Astrocyte of the cerebellum (primary cell): ENCODE measurements around the gene PIM1.
"Not testable (repeated sequence)": the region's sequence is repeated elsewhere in the genome, so short reads cannot be mapped to it uniquely, and the experiment has no call there.

ENCODE experiments used
- DNase-seq: peaks from one replicate; pipeline ENCODE4 v3.0.0-alpha.2; 2011; ENCODE audit warnings: low read depth
- H3K4me3 ChIP-seq: 2 replicates; pipeline ENCODE4 v1.5.1; 2011; ENCODE audit warnings: mild to moderate bottlenecking, low read depth, low read length, moderate library complexity
- in situ Hi-C: cut with HindIII; loops from 2 replicates; pipeline ENCODE4 v1.10.0; 2017; ENCODE audit warnings: low sequenced_read_pairs
- TF ChIP-seq, protein P1 (sequence below): IDR thresholded peaks from 2 replicates; pipeline ENCODE4 v1.5.1; 2012; ENCODE audit warnings: low read length, low read depth, moderate library complexity, mild to moderate bottlenecking; ENCODE audit errors: missing control alignments

The PIM1 gene

DNA sequence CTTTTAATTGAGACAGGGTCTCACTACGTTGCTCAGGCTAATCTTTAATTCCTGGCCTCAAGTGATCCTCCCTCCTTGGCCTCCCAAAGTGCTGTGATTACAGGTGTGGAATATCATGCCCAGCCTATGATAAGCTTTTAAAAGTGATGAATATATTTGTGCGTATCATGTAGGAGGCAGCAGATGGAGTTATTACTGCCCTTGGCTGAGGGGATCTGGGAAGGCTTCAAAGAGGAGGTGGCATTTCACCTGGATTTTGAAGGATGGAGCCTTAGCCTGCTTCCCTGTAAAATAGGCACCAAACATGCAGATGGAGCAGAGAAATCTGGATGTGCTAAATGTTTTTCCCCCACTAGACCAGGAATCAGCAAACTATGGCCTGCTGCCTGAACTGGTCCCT is 10.1 kb downstream of the PIM1 start:
- DNase-seq, result no peak
- TF ChIP-seq, protein P1, sequence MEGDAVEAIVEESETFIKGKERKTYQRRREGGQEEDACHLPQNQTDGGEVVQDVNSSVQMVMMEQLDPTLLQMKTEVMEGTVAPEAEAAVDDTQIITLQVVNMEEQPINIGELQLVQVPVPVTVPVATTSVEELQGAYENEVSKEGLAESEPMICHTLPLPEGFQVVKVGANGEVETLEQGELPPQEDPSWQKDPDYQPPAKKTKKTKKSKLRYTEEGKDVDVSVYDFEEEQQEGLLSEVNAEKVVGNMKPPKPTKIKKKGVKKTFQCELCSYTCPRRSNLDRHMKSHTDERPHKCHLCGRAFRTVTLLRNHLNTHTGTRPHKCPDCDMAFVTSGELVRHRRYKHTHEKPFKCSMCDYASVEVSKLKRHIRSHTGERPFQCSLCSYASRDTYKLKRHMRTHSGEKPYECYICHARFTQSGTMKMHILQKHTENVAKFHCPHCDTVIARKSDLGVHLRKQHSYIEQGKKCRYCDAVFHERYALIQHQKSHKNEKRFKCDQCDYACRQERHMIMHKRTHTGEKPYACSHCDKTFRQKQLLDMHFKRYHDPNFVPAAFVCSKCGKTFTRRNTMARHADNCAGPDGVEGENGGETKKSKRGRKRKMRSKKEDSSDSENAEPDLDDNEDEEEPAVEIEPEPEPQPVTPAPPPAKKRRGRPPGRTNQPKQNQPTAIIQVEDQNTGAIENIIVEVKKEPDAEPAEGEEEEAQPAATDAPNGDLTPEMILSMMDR, result no peak
- in situ Hi-C loops, result no loop called here
- H3K4me3 ChIP-seq, result no peak overlapping the region

DNA sequence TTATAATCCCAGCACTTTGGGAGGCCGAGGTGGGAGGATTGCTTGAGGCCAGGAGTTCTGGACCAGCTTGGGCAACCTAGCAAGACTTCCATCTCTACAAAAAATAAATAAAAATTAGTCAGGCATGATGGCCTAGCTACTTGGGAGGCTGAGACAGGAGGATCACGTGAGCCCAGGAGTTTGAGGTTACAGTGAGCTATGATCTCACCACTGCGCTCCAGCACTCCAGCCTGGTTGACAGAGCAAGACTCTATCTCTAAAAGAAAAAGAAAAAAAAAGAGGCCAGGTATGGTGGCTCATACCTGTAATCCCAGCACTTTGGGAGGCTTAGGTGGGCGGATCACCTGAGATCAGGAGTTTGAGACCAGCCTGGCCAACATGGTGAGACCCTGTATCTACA is 10.7 kb downstream of the PIM1 start:
- DNase-seq, in situ Hi-C loops, H3K4me3 ChIP-seq: not testable (repeated sequence)

DNA sequence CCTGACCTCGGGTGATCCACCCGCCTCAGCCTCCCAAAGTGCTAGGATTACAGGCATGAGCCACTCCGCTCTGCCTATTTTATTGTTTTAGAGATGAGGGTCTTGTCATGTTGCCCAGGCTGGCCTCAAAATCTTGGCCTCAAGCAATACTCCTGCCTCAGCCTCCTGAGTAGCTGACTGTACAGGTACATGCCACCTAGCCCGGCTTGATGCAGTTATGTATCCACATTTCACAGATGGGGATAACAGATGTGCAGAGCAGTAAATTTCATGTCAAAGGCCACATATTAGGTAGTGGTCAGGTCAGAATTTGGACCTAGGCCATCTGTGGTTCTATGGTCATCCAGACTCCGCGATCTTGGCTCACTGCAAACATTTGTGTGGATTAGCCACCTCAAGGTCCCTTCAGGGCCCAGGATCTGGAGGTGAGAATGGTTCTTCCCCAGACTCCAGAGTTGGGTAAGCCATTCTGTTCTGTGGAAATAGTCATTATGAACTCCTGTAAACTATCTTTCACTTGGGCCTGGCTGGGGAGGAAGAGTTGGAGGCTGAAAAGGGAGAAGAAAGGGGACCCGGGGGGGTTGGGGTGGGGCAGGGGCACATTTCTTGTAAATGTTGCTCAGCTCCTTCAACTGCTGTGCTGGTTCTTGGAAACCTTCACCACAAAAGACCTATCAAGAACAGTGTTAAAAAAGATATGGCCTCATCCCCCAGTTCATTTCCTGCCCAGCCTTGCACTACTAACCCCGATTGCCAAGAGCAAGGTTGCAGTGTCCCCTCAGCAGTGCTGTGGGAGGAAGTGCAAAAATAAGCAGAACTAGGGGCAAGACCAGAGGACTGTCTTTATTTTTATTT is 13.0 kb downstream of the PIM1 start:
- in situ Hi-C loops, result no loop called here
- no peak for DNase-seq
- H3K4me3 ChIP-seq, result no peak overlapping the region

DNA sequence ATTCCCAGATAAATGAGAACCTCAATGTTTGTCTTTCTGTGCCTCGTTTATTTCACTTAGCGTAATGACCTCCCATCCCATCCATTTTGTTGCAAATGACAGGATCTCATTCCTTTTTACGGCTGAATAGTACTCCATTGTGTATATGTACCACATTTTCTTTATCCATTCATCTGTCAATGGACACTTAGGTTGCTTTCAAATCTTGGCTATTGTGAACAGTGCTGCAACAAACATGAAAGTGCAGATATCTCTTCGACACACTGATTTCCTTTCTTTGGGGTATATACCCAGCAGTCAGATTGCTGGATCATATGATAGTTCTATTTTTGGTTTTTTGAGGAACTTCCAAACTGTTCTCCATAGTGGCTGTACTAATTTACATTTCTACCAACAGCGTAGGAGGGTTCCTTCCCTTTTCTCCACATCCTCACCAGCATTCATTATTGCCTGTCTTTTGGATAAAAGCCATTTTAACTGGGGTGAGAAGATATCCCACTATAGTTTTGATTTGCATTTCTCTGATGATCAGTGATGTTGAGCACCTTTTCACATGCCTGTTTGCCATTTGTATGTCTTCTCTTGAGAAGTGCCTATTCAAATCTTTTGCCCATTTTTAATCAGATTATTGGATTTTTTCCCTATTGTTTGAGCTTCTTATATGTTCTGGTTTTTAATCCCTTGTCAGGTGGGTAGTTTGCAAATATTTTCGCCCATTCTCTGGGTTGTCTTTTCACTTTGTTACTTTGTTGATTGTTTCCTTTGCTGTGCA is 16.2 kb downstream of the PIM1 start:
- DNase-seq, in situ Hi-C loops, H3K4me3 ChIP-seq: not testable (repeated sequence)

More for the DNA sequence above, 13.0 kb downstream of the PIM1 start:
- TF ChIP-seq, protein P1, result no peak

DNA sequence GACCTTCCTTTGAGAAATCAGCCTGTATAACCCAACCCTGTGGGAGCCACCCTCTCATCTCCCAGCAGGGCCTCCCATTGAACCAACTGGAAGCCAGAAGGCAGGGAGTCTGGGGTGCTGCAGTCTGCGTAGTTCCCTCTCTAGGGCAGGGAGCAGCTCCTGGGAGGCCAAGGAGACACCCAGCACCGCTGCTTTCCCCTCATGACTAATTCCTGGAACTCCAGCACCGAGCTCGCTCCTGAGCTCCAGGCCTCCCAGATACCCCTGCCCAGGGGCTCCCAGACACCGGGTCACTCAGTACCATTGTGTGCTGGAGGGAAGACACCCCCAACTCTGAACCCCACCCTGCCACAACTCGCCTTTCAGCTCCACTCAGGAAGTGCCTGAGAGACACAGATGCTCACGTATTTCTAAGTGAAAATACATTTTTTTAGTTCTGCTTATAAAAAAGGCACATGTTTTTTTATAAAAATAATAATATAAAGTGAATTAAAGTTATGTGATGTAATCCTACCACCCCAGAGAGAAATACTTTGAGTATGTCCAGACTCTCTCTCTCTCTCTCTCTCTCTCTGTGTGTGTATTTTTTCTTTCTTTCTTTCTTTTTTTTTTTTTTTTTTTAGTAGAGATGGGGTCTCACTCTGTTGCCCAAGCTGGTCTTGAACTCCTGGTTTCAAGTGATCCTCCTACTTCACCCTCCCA is 17.5 kb downstream of the PIM1 start:
- TF ChIP-seq, protein P1, result no peak
- in situ Hi-C loops, result no loop called here
- no peak for DNase-seq
- no peak overlapping the region for H3K4me3 ChIP-seq

DNA sequence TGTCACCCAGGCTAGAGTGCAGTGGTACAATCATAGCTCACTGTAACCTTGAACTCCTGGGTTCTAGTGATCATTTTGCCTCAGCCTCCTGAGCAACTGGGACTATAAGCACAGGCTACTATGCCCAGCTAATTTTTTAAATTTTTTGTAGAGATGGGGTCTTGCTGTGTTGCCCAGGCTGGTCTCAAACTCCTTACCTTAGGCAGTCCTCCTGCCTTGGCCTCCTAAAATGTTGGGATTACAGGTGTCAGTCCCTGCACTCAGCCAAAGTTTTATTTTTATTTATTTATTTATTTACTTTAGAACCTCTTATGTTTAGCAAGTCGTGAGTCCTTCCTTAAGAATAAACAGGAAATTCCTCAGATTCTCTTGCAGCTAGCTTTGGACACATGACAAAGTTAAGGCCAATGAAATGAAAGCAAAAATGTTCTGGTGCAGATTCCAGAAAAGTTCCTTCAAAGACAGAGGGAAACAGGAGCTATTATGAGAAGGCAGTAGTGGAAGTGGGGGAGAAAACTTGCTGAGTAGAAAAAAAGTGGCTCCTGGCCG is 19.1 kb downstream of the PIM1 start:
- TF ChIP-seq, protein P1, result no peak
- in situ Hi-C loops, result no loop called here
- DNase-seq, result no peak
- H3K4me3 ChIP-seq, result no peak overlapping the region

DNA sequence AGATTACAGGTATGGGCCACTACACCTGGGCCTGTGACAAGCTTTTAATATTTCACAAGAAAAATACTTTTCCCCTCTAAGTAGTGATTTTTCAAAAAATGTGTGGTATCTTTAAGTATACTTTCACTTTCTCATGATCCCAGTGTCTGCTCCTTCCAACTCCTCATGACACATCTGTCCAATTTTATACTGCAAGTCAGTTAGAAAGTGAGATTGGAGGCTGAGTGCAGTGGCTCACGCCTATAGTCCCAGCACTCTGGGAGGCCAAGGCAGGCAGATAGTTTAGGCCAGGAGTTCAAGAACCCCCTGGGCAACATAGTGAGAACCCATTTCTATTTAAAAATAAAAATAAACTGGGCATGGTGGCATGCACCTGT is 20.2 kb downstream of the PIM1 start:
- in situ Hi-C loops, result no loop called here
- no peak for DNase-seq
- no peak overlapping the region for H3K4me3 ChIP-seq
- TF ChIP-seq, protein P1, result no peak
